Endometrial microvascular endothelial cells (primary cell): ENCODE data around the gene ZNF223. TPM values are rescaled to one million over a fixed set of nuclear protein-coding genes. Genes with fewer than 3 reads are reported as not detected.

Source experiments
- in situ Hi-C: cut with HindIII; loops from 2 replicates; pipeline ENCODE4 v1.10.0; 2017; ENCODE audit warnings: low sequenced_read_pairs, low pct_unique_long_range_greater_than_20kb; ENCODE audit errors: inconsistent ontology term
- total RNA-seq: library from RNA; depleted of rRNA; stranded (reverse); fragments of >200 nt; gene quantifications from one replicate; pipeline ENCODE4 v1.2.3, GENCODE V29; 2015; ENCODE audit errors: inconsistent ontology term

Gene ZNF223
- total RNA-seq, 1 donor from 2014 or later, result 10.2 TPM

DNA sequence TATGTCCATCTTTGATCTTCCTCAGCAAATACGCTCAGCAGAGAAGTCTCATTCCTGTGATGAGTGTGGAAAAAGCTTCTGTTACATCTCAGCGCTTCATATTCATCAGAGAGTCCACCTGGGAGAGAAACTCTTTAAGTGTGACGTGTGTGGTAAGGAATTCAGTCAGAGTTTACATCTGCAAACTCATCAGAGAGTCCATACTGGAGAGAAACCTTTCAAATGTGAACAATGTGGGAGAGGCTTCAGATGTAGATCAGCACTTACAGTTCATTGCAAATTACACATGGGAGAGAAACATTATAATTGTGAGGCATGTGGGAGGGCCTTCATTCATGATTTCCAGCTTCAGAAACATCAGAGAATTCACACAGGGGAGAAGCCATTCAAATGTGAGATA is 14.5 kb downstream of the ZNF223 start:
- in situ Hi-C loops, result no loop called here

- in situ Hi-C loops, result no loop called here
These were observed 17.6 kb downstream of the ZNF223 start for GRCh38 chr19:44069415-44069814.

DNA sequence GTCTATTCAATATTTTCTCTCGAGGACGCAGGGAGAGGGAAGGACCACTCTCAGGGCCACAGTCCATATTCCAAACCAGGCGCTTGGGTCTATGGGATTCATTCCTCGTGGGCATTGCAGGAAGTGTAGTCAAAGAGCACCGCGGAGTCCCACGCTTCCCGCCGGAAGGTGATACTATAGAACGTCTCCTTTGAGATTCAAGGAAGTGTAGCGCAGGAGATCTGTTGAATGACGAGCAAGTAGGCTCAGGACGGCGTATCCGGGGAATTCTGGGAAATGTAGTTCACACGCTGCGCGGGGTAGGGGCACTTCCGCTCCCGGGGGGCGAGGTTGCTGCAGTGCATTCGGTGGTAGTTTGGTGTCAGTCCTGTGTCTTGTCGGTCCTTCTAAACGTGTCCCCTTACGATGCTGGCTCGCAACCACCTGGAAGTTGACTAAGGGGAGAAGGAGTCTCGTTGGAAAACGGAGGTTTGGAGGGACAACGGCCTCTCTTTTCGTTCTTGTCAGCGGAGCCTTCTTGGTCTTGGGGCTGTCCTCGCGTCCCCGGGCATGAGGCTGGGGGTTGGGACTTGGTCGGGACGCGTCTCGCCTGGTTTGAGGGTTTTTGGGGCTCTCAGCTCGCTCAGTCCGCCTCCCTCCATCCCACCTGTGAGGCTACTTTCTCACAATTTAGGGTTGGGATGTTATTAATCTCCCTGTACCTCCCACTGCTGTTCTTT is 20.1 kb downstream of the ZNF223 start, which contains the start of gene ZNF284:
Gene ZNF284, plus strand, starts transcription at position 336 of the 719 bp plus-strand sequence. CDS start 4,231 bp downstream, outside the sequence.
- in situ Hi-C loops, result no loop called here

GRCh38 chr19:44072543-44073401 is 20.9 kb downstream of the ZNF223 start:
- in situ Hi-C loops, result no loop called here

DNA sequence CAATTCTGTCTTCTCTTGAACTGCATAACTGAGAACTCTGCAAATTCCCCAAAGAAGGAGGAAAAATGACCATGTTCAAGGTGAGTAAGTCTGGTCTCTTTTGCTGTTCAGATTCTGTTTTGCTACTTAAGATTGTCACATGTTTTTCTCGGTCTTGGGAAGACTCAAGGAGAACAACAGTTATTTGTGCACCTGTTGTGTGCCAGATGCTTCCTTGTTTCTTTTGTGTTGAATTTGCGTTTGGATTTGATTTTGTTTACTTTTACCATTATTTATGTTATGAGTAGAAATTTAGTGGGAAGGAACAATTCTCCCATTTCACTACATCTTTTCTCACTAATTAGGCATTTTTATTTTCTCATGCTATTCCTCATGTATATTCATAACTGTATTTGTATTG is 24.5 kb downstream of the ZNF223 start:
- in situ Hi-C loops, result no loop called here

GRCh38 chr19:44092108-44092507 is 40.3 kb downstream of the ZNF223 start:
- in situ Hi-C loops, result no loop called here

- in situ Hi-C loops, result no loop called here
These were observed 42.3 kb downstream of the ZNF223 start, which contains the start of gene ZNF224 for GRCh38 chr19:44093931-44094765. Gene ZNF224 (plus strand): TSS chr19:44094361. CDS start chr19:44097874, 3,513 bp downstream.

GRCh38 chr19:44107751-44108150 is 55.9 kb downstream of the ZNF223 start:
- in situ Hi-C loops, result no loop called here

DNA sequence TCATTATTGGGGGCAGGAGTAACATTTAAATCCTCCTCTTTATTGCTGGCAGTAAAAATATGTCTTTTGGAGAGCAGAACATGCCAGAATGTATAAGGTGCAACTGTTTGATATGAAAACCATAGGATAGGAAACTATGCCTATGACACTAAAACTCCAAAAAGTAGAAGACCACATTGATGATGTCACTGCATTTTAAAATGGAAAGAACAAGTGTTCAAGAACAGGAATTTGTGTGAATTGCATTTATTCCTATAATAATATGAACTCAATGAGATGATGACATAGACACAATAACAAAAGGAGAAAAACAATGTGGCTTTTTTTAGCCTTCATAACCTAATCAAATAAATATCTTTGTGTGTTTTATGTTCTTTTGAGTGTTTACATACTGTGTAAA is 57.6 kb downstream of the ZNF223 start:
- in situ Hi-C loops, result no loop called here

- in situ Hi-C loops, result no loop called here
These were observed 60.2 kb downstream of the ZNF223 start for GRCh38 chr19:44111910-44112463.

- in situ Hi-C loops, result no loop called here
These were observed 60.9 kb downstream of the ZNF223 start for GRCh38 chr19:44112802-44113137.

DNA sequence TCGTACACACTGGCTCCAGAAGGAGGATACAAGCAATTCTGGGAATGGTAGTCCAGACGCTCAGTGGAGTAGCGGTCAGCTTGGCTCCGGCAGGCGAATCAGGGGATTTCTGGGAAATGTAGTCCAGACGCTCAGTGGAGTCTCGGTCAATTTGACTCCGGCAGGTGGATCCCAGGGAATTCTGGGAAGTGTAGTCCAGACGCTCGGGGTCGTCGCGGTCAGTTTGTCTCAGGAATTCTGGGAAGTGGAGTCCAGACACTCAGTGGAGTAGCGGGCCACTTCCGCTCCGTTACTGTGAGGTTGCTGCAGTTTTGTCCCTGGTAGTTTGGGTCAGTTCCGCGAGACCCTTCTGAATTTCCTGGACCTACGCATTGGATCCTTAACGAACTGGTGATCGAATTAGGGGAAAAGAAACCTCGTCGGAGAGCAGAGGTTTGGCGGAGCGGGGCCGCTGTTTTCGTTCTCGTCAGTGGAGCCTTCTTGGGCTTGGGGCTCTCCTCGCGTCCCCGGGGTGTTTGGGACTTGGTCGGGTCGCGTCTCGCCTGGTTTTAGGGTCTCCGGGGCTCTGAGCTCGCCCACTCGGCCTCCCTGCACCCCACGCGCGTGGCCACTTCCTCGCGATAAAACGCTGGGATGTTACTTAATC is 61.4 kb downstream of the ZNF223 start, which contains the start of gene ZNF225:
Gene ZNF225, plus strand, starts transcription at position 262 of the 646 bp plus-strand sequence. CDS start 2,429 bp downstream, outside the sequence.
- in situ Hi-C loops, result no loop called here

DNA sequence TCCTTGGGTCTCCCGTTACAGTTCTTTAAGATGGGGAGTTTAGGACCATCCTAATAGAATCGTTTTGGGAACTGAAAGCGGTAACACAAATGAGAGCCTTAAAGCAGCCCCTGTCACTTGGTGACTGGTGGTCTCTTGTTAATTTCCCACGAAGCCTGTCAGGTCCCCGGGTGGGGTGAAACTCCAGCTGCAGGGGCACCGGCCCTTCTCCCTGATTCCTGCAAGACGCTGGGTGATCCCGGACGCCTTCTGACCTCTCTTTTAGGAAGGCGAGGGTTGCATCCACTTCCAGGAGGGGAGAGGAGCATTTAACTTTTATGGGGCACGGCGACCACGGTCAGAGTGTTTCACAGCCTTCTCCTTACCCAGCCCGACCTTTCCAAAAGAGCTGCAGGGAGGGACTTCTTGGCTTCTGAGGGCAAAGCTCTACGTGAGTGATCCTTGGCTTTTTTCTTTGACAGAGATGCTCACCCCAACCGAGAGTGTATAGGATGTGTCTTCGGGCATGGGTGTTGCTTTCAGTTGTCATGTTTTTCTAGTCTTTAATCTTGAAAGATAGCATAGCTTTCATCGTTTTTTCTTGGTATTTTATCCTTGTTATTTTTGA is 62.1 kb downstream of the ZNF223 start:
- in situ Hi-C loops, result no loop called here

Other genes starting within 250 kb of the ZNF223 start
- gene LYPD5, start 249.6 kb upstream of the ZNF223 start, total RNA-seq, result 0.09 TPM
- gene ZNF283, start 224.7 kb upstream of the ZNF223 start, total RNA-seq, result 1.6 TPM
- 1.1 TPM for gene ZNF404, start 168.1 kb upstream of the ZNF223 start, total RNA-seq
- gene ZNF45, start 116.8 kb upstream of the ZNF223 start, total RNA-seq, result 10.5 TPM
- gene ZNF221, start 100.8 kb upstream of the ZNF223 start, total RNA-seq, result 1.2 TPM
- gene ZNF155, start 67.8 kb upstream of the ZNF223 start, total RNA-seq, result 3.7 TPM
- 2.0 TPM for gene ZNF230, start 49.1 kb upstream of the ZNF223 start, total RNA-seq
- gene ZNF222, start 26.7 kb upstream of the ZNF223 start, total RNA-seq, result 0.56 TPM
- 0.93 TPM for gene ZNF284, start 20.1 kb downstream of the ZNF223 start, total RNA-seq
- 6.5 TPM for gene ZNF224, start 42.3 kb downstream of the ZNF223 start, total RNA-seq
- gene ZNF225, start 61.4 kb downstream of the ZNF223 start, total RNA-seq, result 1.6 TPM
- 4.0 TPM for gene ZNF234, start 89.5 kb downstream of the ZNF223 start, total RNA-seq
- gene ZNF226, start 113.1 kb downstream of the ZNF223 start, total RNA-seq, result 26.7 TPM
- gene ZNF227, start 160.5 kb downstream of the ZNF223 start, total RNA-seq, result 11.8 TPM
- 0.09 TPM for gene ZNF233, start 207.8 kb downstream of the ZNF223 start, total RNA-seq